B cell (primary cell): ENCODE data around the gene FOXD3.

Experiments
- EZH2 ChIP-seq: IDR thresholded peaks from 2 replicates; pipeline ENCODE4 v1.6.1; 2012; ENCODE audit warnings: borderline replicate concordance, low read depth, mild to moderate bottlenecking, moderate library complexity, low read length; ENCODE audit not compliant: insufficient read depth, poor library complexity, severe bottlenecking
- TF ChIP-seq, protein P1 (sequence below): fragments of 200-600 bp; IDR thresholded peaks from one replicate; pipeline ENCODE4 v1.8.0; 2022; ENCODE audit warnings: antibody characterized with exemption, mild to moderate bottlenecking

DNA sequence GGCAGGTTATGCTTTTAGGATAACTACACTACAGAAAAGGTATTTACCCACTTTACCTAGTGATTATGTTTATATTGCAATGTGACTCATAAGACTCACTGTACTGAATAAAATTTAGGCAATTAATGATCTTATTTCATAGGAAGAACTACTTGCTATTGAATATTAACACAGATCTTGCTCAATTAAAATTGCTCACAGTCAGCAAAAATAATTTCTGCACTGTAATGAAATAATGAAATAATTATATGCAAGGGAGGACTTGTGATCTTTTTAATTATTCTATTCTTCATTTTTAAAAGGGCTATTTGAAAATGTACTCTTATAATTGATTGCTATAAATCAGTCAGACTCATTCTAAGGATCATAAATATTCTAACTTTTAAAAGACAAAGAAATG lies 48.0 kb upstream of the FOXD3 start:
- TF ChIP-seq EZH2, result no peak
- TF ChIP-seq, protein P1, sequence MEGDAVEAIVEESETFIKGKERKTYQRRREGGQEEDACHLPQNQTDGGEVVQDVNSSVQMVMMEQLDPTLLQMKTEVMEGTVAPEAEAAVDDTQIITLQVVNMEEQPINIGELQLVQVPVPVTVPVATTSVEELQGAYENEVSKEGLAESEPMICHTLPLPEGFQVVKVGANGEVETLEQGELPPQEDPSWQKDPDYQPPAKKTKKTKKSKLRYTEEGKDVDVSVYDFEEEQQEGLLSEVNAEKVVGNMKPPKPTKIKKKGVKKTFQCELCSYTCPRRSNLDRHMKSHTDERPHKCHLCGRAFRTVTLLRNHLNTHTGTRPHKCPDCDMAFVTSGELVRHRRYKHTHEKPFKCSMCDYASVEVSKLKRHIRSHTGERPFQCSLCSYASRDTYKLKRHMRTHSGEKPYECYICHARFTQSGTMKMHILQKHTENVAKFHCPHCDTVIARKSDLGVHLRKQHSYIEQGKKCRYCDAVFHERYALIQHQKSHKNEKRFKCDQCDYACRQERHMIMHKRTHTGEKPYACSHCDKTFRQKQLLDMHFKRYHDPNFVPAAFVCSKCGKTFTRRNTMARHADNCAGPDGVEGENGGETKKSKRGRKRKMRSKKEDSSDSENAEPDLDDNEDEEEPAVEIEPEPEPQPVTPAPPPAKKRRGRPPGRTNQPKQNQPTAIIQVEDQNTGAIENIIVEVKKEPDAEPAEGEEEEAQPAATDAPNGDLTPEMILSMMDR, result no peak
